ENCODE results near the gene CDK14.

Gene CDK14

DNA sequence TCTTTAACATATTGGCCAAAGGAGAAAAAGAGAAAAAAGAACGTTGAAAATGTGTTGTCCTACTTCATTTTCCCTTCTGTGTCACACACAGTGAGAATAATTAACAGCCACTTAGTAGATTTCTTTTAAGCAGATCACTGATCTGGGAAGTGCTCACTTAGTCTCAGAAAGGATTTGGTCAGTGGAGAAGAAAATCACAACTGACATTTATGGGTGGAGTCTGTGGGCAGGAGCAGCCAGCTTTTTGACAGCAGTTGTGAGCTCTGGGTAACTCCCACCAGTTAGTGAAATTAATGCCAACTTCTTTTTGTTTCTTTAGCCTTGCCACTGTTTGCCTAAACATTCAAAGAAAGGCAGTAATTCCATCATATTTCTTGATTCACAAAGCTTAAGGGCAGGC is 49.7 kb downstream of the CDK14 start:
- peaks cover 17% of the 10 kb centered on the region for H3K9me3 Mint-ChIP-seq
- H3K27me3 Mint-ChIP-seq = no peaks in the 10 kb centered on the region

GRCh38 chr7:90648107-90648506 is 52.0 kb downstream of the CDK14 start:
- Mint-ChIP-seq H3K4me1 (ENCODE audit: low read depth) (no peaks in the 10 kb centered on the region), H3K36me3 (ENCODE audit: low read depth) (no peaks in the 10 kb centered on the region), H3K27me3 (peaks cover 4% of the 10 kb centered on the region), H3K9me3 (peaks cover 4% of the 10 kb centered on the region), H3K27ac (no peak overlapping the region), H3K4me3 (no peak overlapping the region)

More for the DNA sequence above, 49.7 kb downstream of the CDK14 start:
- Mint-ChIP-seq H3K36me3 (ENCODE audit: low read depth) (no peaks in the 10 kb centered on the region), H3K4me1 (ENCODE audit: low read depth) (no peaks in the 10 kb centered on the region), H3K4me3 (no peak overlapping the region), H3K27ac (no peak overlapping the region)

DNA sequence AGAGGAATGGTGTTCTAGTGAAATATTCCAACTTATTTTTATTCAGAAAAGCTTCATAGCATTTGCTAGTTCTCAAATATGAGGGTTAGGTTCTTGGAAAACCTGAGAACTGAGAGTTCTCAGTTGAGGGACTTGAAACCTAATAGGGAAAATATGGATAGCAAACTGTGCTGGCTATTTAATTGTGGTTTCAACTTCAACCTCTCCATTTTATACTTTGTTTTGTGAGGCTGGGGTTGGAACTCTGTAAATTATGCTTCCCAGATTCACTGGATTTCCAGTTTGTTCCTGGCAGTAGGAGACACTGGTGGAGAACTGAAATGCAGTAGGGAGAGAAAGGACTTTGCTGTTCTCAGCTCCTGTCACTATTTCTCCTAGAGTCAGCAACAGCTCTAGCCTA is 52.7 kb downstream of the CDK14 start:
- H3K27ac Mint-ChIP-seq = no peak overlapping the region
- peaks cover 4% of the 10 kb centered on the region for H3K27me3 Mint-ChIP-seq
- H3K9me3 Mint-ChIP-seq = peaks cover 3% of the 10 kb centered on the region
- H3K36me3 Mint-ChIP-seq (ENCODE audit: low read depth) = no peaks in the 10 kb centered on the region
- H3K4me1 Mint-ChIP-seq (ENCODE audit: low read depth) = no peaks in the 10 kb centered on the region
- H3K4me3 Mint-ChIP-seq = no peak overlapping the region

DNA sequence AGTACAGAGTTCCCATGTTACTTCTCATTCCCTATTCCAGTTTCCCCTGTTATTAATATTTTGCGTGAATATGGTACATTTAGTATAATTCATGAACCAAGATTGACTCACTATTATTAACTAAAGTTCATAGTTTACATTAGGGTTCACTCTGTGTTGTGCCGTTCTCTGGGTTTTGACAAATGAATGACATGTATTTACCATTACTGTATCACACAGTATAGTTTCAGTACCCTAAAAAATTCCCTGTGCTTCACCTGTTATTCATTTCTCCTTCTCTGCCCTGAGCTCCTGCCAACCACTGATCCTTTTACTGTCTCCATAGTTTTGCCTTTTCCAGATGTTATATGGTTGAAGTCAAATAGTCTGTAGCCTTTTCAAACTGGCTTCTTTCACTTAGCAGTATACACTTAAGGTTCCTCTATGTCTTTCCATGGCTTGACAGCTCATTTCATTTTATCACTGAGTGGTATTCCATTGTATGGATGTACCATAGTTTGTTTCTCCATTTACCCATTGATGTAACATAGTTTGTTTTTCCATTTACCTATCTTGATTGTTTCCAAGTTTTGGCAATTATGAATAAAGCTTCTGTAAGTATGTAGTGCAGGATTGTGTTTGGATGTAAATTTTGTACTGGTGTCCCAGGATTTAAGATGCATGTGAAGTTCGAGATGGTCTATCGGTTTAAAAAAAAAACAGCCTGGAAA is 58.8 kb downstream of the CDK14 start:
- H3K9me3 Mint-ChIP-seq = no peaks in the 10 kb centered on the region
- no peak overlapping the region for H3K27ac Mint-ChIP-seq
- H3K4me1 Mint-ChIP-seq (ENCODE audit: low read depth) = peaks cover 4% of the 10 kb centered on the region
- peaks cover 8% of the 10 kb centered on the region for H3K27me3 Mint-ChIP-seq
- H3K4me3 Mint-ChIP-seq = no peak overlapping the region
- H3K36me3 Mint-ChIP-seq (ENCODE audit: low read depth) = no peaks in the 10 kb centered on the region

DNA sequence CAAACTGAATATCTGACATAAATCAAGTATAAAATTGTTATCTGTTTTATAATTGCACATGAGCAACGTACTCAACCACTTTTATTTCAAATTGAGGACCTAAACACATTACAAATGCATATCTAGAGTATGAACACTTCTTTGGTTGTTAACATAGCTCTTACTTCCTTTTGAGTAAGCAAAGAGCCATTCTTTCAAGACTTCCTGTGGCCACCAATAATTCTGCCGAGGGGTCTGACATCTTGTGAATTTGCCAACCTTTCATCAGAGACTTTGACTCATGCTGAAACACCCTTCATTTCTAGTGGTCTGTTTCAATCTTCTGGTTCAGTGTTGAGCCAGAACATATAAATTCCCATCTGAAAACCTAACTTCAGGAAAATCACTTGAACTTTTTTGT is 59.4 kb downstream of the CDK14 start:
- no peaks in the 10 kb centered on the region for H3K9me3 Mint-ChIP-seq
- H3K4me3 Mint-ChIP-seq = no peak overlapping the region
- no peaks in the 10 kb centered on the region for H3K36me3 Mint-ChIP-seq (ENCODE audit: low read depth)
- H3K27me3 Mint-ChIP-seq = peaks cover 8% of the 10 kb centered on the region
- no peak overlapping the region for H3K27ac Mint-ChIP-seq
- H3K4me1 Mint-ChIP-seq (ENCODE audit: low read depth) = peaks cover 4% of the 10 kb centered on the region

DNA sequence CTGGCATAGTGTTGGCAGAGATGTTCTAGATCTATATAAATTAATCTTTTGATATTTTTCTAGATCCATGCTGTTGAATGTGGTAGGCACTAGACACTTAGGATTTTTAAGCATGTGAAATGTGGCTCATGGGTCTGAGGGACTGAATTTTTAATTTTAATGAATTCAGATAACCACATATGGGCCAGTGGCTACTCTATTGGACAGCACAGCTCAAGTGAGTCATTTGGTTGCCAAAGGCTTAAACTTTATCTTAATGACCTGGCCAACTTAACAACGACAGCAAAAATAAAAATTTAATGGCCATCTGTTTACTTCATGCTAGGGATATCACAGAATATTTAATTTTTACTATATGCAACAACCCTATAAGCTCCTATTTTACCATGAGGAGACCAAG is 61.4 kb downstream of the CDK14 start:
- peaks cover 4% of the 10 kb centered on the region for H3K27me3 Mint-ChIP-seq
- peaks cover 4% of the 10 kb centered on the region for H3K4me1 Mint-ChIP-seq (ENCODE audit: low read depth)

DNA sequence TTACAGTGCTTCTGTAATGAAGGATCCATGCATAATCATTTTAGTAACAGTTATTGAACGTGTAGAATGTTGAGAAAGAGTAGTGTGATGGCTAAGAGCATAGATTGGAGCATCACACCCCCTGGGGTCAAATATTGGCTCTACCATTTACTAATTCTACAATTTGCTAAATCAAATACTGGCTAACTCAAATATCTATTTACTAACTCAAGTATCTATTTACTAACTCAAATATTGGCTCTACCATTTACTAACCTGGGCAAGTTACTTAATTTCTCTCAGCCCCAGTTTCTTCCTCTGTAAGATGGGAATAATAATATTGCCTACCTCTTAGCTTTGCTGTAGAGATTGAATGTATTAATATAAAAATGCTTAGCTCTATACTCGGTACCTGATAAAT is 64.0 kb downstream of the CDK14 start:
- no peak overlapping the region for H3K4me3 Mint-ChIP-seq
- peaks cover under 1% of the 10 kb centered on the region for H3K27me3 Mint-ChIP-seq
- peaks cover 1% of the 10 kb centered on the region for H3K4me1 Mint-ChIP-seq (ENCODE audit: low read depth)
- H3K9me3 Mint-ChIP-seq = no peaks in the 10 kb centered on the region
- no peaks in the 10 kb centered on the region for H3K36me3 Mint-ChIP-seq (ENCODE audit: low read depth)
- no peak overlapping the region for H3K27ac Mint-ChIP-seq

More for the DNA sequence above, 61.4 kb downstream of the CDK14 start:
- Mint-ChIP-seq H3K36me3 (ENCODE audit: low read depth) (no peaks in the 10 kb centered on the region), H3K4me3 (no peak overlapping the region), H3K9me3 (no peaks in the 10 kb centered on the region), H3K27ac (no peak overlapping the region)

DNA sequence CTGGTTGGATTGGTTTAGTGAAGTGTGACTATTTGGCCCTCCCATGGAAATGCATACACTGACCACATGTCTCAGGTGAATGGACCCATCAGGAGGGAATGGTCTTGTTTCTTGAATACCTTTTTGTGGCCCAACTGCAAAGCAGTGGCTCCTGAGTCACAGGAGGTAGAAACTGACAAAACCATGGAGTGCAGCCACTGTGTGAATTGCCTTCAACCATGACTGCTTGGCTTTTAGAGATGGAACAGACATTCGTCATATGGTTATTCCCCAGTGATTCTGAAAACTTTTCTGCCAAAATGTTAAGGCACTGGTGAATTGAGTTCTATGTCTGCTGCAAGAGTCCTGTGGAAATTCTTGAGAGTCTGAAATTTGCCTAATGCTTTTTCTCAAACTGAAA is 64.7 kb downstream of the CDK14 start:
- H3K9me3 Mint-ChIP-seq = no peaks in the 10 kb centered on the region
- H3K4me1 Mint-ChIP-seq (ENCODE audit: low read depth) = no peaks in the 10 kb centered on the region
- H3K27me3 Mint-ChIP-seq = no peaks in the 10 kb centered on the region
- no peak overlapping the region for H3K4me3 Mint-ChIP-seq
- no peaks in the 10 kb centered on the region for H3K36me3 Mint-ChIP-seq (ENCODE audit: low read depth)
- H3K27ac Mint-ChIP-seq = no peak overlapping the region

- no peaks in the 10 kb centered on the region for H3K4me1 Mint-ChIP-seq (ENCODE audit: low read depth)
- no peaks in the 10 kb centered on the region for H3K27me3 Mint-ChIP-seq
- no peak overlapping the region for H3K4me3 Mint-ChIP-seq
- no peaks in the 10 kb centered on the region for H3K9me3 Mint-ChIP-seq
- H3K36me3 Mint-ChIP-seq (ENCODE audit: low read depth) = no peaks in the 10 kb centered on the region
- H3K27ac Mint-ChIP-seq = no peak overlapping the region
These were observed 65.4 kb downstream of the CDK14 start for GRCh38 chr7:90661290-90662151.

- no peaks in the 10 kb centered on the region for H3K4me1 Mint-ChIP-seq (ENCODE audit: low read depth)
- H3K27me3 Mint-ChIP-seq = no peaks in the 10 kb centered on the region
- H3K27ac Mint-ChIP-seq = no peak overlapping the region
- no peaks in the 10 kb centered on the region for H3K36me3 Mint-ChIP-seq (ENCODE audit: low read depth)
- H3K9me3 Mint-ChIP-seq = no peaks in the 10 kb centered on the region
- H3K4me3 Mint-ChIP-seq = no peak overlapping the region
These were observed 67.1 kb downstream of the CDK14 start for GRCh38 chr7:90663176-90663575.

GRCh38 chr7:90666186-90666585 is 70.1 kb downstream of the CDK14 start:
- Mint-ChIP-seq H3K27me3 (no peaks in the 10 kb centered on the region), H3K36me3 (ENCODE audit: low read depth) (no peaks in the 10 kb centered on the region), H3K9me3 (no peaks in the 10 kb centered on the region), H3K27ac (no peak overlapping the region), H3K4me3 (no peak overlapping the region), H3K4me1 (ENCODE audit: low read depth) (no peaks in the 10 kb centered on the region)

- Mint-ChIP-seq H3K4me3 (no peak overlapping the region), H3K27me3 (no peaks in the 10 kb centered on the region), H3K4me1 (ENCODE audit: low read depth) (no peaks in the 10 kb centered on the region), H3K27ac (no peak overlapping the region), H3K36me3 (ENCODE audit: low read depth) (no peaks in the 10 kb centered on the region), H3K9me3 (no peaks in the 10 kb centered on the region)
These were observed 72.9 kb downstream of the CDK14 start for GRCh38 chr7:90668992-90669391.

DNA sequence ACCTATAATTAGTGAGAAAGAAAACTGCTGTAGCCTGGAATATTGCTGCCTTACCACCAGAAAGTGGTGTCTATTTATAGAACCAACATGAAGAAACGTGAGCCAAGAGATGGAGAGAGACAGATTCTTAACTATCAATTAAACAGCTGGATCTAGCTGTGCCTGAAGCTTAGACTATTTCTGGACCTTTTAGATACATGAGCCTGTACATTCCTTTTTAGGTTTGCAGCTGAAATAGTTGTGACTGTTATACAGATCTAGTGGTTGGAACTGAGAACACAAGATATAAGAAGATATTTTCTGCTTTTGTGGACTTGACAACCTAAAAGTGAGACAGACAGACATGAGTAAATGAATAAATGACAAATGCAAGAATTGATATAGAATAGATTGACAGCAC is 73.4 kb downstream of the CDK14 start:
- no peaks in the 10 kb centered on the region for H3K27me3 Mint-ChIP-seq
- H3K4me1 Mint-ChIP-seq (ENCODE audit: low read depth) = no peaks in the 10 kb centered on the region
- H3K36me3 Mint-ChIP-seq (ENCODE audit: low read depth) = no peaks in the 10 kb centered on the region
- H3K9me3 Mint-ChIP-seq = no peaks in the 10 kb centered on the region
- no peak overlapping the region for H3K4me3 Mint-ChIP-seq
- no peak overlapping the region for H3K27ac Mint-ChIP-seq

DNA sequence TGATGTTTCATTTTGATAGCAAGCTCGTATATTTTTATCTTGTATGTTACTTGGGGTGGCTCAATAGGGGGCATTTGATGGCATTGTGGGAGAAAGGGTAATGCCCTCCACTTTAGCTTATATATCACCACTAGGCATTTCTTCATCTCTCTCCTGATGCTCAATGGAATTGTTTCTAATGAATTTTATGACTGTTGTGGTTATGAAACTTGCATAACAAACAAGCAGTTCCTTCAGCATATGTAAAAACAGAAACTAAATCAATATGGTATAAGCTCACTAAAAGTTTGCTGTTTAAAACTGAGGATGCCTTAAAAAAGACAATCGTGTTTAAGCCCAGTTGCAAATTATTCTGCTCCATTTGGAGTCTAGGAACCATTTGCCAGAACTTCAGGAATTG is 75.5 kb downstream of the CDK14 start:
- H3K4me3 Mint-ChIP-seq = no peak overlapping the region
- no peaks in the 10 kb centered on the region for H3K27me3 Mint-ChIP-seq
- H3K9me3 Mint-ChIP-seq = peaks cover 4% of the 10 kb centered on the region
- H3K4me1 Mint-ChIP-seq (ENCODE audit: low read depth) = no peaks in the 10 kb centered on the region
- H3K27ac Mint-ChIP-seq = no peak overlapping the region
- H3K36me3 Mint-ChIP-seq (ENCODE audit: low read depth) = no peaks in the 10 kb centered on the region

GRCh38 chr7:90672210-90672609 is 76.1 kb downstream of the CDK14 start:
- Mint-ChIP-seq H3K36me3 (ENCODE audit: low read depth) (no peaks in the 10 kb centered on the region), H3K4me1 (ENCODE audit: low read depth) (no peaks in the 10 kb centered on the region), H3K27me3 (no peaks in the 10 kb centered on the region), H3K27ac (no peak overlapping the region), H3K9me3 (peaks cover 4% of the 10 kb centered on the region), H3K4me3 (no peak overlapping the region)

Data from stimulated activated naive CD8-positive, alpha-beta T cell treated with anti-CD3 and anti-CD28 coated beads, Interleukin-15, Interleukin-2, amounts not matched to agents 100 ng/mL and 50 ng/mL, for 24 hours (primary cell).